ENCODE measurements around the gene ZNF687.

ZNF687 gene

GRCh38 chr1:151314137-151314875 is 32.2 kb downstream of the ZNF687 start:
- no peak for DNase-seq

GRCh38 chr1:151315565-151316235 is 33.6 kb downstream of the ZNF687 start:
- no peak for DNase-seq

GRCh38 chr1:151318975-151319374 is 36.9 kb downstream of the ZNF687 start:
- no peak for DNase-seq

- no peak for DNase-seq
Measured at GRCh38 chr1:151324390-151324930, 42.4 kb downstream of the ZNF687 start.

DNA sequence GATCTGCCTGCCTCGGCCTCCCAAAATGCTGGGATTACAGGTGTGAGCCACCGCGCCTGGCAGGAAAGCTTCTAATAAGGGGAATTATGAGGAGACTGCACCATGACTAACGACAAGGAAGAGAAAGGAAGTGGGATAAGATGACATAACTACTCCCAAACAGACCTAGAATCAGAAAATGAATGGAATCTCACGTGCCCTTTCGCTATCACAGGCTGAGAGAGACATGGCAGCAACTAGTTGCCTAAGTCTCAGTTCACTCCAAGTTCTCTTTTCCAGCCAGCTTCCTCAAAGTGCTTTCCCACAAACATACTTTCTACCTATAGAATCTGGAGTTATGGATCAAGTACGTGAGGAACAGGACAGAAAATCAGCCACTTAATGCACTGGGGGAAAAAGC is 43.1 kb downstream of the ZNF687 start:
- DNase-seq = no peak

- DNase-seq = peak; percentile 55
Measured at GRCh38 chr1:151325646-151326429, 43.7 kb downstream of the ZNF687 start.

DNA sequence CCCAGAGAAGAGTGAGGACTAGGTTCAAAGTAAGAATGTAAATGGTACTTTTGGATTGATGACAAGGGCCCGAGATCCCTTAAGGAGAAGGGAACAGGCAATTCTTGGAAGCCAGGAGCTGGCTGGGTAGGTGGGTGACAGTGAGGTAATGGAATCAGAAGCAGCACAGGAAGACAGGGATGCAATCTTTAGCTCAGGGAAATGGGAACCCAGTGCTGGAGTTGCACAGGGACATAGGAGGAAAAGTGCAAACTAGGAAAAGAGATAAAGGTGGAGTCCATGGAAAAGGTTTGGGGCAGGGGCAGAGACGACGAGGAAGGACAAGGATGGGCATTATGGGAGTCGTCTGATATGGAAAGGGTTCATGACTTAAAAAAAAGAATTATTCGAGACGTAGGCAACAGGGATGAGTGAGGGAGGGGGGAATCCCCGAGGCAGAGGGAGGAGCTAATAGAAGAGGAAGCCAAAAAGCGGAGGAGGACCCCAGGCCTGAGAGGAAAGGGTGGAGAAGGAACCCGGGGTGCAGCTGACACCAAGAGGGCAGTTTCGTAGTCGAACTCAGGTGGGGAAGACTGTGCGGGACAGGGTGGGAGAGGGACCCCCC is 44.6 kb downstream of the ZNF687 start:
- peak; percentile 88 for DNase-seq

GRCh38 chr1:151327223-151327902 is 45.3 kb downstream of the ZNF687 start, which contains the start of gene PI4KB:
PI4KB (minus strand) TSS chr1:151327416; CDS start chr1:151316481, 10,935 bp downstream.
- DNase-seq = peak; percentile 99

DNA sequence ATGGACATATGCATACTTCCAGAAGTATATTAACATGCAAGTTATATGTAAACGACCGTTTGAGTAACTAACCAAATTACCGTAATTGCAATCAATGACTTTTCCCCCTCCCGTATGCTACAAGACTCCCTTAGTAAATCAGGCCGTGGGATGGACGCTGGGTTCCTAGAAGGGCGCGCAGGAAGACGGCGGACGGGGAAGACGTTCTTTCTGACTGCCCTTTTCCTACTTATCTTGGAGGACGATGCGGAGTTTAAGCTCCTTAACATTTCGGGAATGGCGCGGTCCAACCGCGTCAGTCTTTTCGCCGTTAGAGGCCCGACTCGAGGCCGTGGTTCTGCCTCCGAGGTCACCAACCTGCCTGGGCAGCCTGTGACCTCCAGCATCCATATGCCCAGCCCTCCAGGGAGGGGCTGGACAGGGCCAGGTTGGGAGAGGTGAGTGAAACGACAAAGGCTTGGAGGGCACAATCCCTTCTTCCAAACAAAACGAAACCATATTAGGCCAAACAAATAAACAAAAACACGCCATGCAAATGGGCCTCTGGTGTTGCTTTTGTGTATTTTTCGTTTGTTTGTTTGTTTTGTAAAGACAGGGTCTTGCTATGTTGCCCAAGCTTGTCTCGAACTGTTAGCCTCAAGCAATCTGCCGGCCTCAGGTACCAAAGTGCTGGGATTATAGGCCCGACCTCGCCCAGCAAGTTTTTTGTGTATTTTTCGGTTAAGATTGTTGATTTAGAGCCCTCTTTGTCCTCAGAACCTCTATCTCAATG is 46.0 kb downstream of the ZNF687 start:
- peak; percentile 74 for DNase-seq

GRCh38 chr1:151334822-151335221 is 52.7 kb downstream of the ZNF687 start:
- no peak for DNase-seq

DNA sequence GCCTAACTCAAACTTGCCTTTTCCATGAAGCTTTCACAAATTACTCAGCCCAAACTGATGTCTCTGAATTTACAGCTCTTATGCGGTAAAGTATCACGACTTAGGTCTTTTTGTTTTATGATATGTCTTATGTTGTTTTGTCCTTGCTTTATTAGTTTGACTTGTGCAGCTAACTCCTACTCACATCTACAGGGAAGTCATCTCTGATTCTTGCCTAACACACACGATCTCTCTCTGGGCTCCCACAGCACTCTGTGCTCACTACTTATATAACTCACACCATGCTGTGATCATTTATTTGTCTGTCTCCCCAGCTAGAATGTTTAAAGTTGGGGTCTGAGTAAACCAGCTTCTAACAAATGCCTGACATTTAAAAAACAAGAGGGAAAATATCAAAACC is 54.5 kb downstream of the ZNF687 start:
- DNase-seq = no peak

- DNase-seq = peak; percentile 93
Measured at GRCh38 chr1:151340870-151341754, 59.0 kb downstream of the ZNF687 start.
